NAMALWA (cell line): ENCODE data around the gene RSPO4.

Experiments
- DNase-seq: peaks from one replicate; pipeline ENCODE4 v3.0.0-alpha.2; 2015; ENCODE audit warnings: low spot score

RSPO4 gene

DNA sequence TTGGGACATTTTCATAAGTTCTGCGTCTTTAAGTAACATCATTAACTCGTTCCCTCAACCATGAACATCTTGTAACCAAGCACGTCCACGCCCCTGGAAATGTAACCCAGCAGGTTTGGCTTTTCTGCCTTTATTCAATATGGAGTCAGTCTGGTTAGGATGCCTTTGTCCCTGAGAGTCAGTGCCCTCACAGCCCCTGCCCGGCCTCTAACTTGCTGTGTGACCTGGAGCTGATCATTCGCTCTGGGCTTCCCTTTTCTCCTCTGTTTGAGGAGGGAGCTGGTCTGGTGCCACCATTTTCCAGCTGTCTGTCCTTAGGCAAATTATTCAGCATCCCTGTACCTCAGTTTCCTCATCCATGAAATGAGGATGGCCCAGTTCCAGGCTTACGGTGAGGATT lies 59.5 kb downstream of the RSPO4 start:
- DNase-seq, result no peak

DNA sequence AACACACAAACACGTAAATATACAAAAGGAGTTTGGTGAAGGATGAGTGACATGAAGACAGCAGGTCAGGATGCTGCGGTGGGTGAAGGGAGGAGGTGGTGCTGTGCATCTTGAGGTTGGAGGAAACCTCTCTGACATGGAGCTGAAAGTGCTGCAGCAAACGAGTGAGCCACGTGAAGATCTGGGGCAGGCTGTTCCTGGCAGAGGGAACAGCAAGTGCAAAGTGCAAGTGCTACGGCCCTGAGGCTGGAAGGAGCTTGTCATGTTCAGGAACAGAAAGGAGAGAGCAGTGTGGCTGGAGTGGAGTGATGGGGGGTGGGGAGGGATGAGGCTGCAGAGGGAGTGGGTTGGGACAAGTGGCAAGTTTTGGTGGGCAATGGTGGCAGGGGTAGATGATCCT lies 61.2 kb downstream of the RSPO4 start:
- no peak for DNase-seq

DNA sequence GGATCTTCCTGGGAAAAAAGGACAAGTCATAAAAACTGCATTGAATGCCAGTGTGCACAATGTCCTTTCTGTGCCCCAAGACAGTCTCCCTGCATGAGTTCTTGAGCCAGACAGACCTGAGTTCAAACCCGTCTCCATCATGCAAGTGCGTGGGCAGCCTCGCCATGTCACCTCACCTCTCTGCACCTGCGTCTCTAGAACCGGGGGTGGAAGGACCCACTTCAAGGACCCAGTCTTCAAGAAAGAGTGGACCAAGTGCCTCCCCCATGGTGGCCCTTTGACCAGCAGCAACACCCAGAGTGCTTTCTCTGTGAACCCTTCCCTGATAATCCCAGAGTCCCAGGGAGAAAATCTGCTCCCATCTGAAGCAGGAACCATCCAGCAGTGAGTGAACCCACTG lies 62.5 kb downstream of the RSPO4 start:
- no peak for DNase-seq

DNA sequence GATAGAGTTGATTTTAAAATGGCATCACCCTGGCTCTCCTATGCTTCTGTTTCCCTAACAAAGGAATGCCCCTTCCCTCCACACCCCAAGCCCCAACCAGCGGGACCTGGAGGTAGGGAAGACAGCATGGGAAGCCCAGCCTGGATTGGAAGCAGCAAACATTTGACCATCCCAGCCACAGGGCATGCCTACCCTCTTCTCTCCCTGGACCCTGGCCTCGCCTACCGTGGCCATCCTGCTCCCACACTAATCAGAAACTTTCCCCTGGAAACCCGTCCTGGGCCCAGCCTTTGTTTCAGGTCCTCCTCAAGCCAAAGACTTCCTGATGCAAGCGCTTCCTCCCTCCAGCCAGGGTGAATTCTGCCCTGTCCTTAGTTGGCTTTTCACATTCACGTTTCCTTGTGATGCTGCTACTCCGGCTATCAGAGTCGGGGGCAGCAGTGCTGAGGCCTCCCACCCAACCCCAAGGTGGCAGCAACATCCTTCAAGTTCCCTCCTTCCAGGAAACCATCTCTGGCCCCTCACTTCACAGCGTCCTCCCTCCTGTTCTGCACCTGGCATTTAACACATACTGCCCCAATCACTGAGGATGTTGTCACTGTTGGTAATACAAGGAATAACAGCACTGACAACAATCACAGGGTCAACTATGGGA lies 67.8 kb downstream of the RSPO4 start:
- DNase-seq, result no peak

DNA sequence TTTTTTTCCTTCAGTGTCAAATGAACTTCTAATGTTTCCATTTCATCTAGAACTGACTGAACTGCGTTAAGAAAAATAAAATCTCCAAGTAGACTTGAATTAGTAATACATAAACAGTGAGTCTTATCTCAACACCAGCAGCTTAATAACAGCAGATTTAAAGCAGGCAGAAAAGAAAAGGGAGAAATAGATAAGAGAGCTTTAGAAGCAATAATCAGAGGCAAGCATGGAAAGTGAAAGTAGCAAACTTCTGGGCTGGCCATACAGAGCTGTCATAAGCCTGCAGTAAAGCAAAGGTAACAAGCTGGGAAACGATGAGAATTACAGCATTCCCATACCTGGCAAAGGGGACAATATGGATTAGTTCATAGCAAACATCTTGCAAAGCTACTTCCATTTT lies 69.1 kb downstream of the RSPO4 start:
- no peak for DNase-seq

DNA sequence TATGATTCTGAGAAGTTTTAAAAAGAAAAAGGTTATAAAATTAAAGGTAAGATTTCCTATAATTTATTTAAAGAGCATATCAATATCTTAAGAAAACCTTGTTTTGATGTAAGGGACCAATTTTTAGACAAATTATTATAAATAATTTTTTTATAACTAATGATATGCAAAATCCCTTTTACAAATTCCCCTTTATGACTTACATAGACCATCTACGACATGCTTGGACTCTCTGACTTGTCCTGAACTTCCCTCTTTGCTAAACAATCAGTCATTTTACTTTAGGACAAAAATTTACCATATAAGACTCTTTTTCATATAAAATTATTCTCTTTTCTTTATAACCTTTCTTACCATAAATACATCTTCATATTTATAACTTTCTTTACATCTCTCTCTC lies 70.7 kb downstream of the RSPO4 start:
- DNase-seq, result peak; percentile 15

DNA sequence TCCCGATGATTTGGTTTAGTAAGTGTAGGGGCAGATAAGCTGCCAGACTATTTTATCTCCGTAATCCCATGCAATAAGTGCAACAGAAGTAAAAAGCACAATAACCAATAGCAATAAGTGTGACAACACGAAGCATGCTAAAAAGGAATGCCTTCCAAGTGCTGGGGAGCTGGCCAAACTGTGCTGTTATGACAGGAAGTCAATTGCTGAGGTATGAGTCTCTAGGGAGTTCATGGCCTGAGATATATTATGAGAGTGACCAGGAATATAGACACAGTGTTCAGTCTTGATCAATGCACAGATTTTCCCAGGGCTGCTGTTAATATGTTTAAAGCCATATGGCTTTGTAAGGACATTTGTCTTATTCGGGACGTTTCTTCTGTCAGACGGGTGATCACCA lies 75.4 kb downstream of the RSPO4 start:
- no peak for DNase-seq

DNA sequence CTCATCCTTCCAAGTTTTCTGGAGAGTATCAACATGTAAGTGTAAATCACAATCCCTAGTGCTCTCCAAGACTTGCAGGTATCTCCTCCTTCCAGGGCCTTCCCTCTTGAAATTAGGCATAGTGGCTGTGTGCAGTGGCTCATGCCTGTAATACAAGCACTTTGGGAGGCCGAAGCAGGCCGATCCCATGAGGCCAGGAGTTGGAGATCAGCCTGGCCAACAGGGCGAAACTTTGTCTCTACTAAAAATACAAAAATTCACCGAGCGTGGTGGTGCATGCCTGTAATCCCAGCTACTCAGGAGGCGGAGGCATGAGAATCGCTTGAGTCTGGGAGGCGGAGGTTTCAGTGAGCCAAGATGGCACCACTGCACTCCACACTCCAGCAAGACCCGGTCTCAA lies 76.6 kb downstream of the RSPO4 start:
- DNase-seq, result no peak

DNA sequence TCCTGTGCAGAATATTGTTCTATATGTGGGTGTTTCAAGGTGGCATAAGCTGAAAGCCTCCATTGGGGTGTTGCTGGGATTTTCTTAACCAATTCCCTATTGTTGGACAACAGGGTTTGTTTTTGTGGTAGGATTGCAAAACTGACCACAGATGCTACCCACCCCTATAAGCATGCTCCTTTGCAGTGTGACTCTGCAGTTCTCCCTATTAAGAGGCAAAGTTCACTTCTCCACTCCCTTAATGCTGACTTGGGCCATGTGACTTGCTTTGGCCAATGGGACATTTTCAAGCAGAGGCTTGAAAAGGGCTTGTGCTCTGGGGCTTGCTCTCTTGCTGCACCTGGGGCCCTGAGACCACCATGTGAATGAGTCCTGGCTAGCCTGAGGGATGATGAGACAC lies 77.5 kb downstream of the RSPO4 start:
- DNase-seq, result no peak

DNA sequence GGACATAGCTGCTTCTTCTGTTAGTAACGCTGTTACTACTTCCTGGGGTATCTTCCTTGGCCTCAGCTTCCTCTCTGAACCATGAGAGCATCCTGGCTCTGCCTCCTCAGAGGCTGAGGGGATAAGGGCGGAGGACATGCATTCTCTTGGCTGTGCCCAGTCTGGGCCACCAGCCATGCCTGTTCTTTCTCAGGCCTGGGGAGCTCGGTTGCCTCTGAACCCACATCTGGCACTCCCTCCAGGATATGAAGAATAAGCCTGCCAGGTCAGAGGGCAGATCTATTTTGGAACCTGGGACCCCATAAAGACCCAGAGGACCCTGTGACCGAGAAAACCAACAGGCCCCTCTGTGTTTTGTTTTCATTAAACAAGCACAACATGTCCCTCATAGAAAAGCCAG lies 79.3 kb downstream of the RSPO4 start:
- DNase-seq, result no peak

DNA sequence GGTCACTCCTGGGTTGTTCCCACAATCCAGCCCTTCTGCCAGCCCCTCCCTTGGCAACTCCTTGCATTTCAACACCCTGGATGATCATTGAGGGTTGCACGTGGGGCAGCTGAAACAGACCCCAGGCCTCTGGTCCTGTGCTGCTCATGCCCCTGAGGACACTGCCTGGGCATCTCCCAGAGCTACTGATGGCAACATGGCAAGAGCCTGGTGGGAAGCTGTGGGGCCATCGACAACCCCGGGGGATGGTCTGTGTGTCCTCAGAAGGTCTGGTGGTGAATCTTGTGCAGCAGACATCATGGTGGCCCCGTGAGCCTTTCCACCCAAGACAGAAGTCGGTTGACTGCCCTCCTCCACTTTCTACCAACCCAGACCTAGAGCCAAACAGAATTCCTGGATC lies 81.0 kb downstream of the RSPO4 start:
- DNase-seq, result no peak

DNA sequence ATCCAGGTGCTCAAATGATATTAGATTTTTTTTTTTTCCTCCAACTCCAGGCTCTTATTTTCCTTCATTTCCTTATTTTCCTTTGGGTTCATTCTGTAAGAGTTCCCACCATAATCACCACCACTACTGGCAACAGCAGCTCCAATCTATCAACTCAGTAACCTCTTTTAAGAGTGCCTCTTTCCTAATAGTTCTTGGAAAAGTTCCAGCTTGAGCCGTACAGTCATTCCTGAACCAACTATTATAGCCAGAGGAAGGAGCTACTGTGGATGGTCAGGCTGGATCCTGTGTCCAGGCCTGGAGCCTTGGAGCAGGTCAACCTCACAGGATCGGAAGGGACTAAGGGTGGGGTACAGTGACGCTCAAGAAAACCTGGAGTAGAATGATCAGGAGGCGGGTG lies 81.8 kb downstream of the RSPO4 start:
- DNase-seq, result no peak

DNA sequence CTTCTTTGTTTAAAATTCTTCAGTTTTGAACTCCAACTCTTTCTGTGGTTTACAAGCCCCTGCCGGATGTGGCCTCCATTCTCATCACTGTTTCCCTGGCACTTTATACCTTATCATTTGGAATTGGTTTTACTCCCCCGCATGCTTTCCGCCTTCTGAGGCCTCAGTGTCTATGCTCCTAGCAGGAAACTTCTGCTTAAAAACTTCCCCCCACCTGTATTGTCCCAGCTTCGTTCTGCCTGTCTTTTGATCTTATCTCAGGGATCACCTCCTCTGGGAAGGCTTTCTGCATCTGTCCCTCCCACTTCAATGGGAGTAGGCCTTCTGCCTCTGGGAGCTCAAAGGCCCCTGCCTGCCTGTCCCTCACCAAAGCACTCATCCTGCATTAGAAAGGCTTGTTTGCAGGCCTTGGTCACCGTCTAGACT lies 82.6 kb downstream of the RSPO4 start:
- DNase-seq, result no peak

DNA sequence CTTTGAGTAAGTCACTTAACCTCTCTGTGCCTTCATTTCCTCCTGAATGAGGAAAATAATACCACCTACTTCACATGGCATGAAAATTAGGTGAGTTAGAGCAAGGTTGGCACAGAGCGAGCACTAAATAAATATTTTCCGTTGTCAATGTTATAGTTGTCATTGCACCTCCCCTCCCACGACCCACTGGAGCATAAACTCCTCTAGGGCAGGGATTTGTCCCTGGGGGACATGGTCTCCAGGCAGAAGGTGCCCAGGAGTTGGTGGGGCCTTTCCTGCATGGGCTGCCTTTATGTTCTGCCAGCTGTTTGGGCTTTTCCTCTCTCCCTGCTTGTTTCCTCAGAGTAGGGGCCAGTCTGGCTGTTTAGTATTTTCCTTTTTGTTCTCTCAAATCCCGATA lies 84.7 kb downstream of the RSPO4 start:
- no peak for DNase-seq

DNA sequence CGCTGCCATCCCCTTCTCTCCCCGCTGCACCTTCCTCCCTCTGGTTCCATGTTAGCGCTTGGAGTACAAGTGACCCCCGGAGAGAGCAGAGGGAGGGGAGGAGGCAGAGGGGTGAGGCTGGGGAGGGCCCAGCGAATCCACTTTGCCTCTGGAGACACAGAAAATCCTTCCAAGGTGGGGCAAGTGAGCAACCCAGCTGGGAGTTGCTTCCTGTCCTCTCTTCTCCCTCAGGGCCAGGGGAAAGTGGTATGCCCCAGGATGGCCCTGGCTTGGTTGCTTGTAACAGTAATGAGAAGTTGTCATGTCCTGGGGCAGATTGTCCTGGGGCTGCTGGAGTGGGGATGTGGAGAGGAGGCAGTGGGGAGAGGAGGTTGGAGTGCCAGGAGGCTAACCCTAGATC lies 85.3 kb downstream of the RSPO4 start:
- no peak for DNase-seq

DNA sequence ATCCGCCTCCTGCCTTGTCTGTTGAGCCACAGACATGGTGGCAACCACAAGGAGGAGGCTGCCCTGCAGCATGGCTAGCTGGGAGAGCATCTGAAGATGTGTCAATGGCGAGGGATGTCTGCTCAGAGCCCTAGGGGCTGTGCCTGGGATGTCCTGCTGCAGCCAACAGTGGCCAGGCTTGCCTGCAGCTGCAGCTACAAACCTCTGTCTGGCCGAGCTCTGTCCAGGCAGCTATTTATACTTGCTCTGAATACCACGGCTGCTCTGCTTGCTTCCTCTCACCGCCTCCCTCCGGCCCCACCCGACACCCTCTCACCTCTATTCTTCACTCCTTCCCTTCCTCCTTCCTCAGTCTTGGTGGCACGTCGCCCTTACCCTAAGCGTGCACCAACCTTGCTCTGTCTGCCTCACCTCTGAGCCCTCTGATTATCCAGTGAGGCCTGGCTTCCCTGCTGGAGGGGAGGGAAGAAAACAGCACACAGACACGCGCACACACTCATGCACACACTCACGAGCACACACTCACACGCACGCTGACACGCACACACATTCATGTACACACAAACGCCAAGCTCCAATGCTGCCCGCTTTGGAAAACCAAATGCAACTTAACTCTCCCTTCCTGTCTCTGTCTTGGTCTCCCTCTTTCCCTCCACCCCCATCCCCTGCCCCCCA lies 85.8 kb downstream of the RSPO4 start, which contains the start of gene ANGPT4:
Gene ANGPT4, minus strand, starts transcription at position 210 of the 675 bp plus-strand sequence. Its CDS starts 120 bp downstream, at position 90.
- DNase-seq, result no peak

DNA sequence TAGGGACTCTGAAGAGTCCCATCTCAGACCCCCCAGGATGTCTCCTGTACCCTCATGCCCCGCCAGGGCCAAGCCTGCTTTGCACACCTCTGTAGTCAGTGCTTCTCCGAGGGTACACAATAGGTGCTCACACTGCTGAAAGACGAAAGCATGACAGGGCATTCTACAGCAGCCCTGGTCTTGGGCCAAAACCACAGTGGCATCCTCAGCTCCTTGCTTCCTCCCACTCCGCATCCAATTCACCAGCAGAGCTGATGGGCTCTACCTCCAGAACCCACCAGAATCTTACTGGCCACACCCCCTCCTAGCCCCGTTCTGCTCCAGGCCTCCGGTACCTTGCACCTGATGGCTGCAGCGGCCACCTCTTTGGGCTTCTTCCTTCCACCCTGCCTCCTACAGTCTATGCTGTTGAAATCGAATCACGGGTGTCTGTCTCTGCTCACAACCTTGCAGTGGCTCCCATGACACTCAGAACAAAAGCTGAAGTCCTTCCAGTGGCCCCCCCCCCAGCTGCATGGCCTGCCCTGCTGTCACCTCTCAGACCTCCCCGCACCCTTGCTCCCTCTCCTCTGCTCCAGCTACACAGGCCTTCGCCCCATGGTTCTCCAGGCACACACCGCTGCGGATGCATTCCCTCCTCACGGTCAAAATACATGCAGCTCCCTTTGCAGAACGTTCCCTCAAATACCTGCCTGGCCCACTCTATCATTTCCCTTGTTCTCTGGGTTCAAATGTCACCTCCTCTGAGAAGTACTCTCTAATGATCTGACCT lies 87.2 kb downstream of the RSPO4 start:
- no peak for DNase-seq

DNA sequence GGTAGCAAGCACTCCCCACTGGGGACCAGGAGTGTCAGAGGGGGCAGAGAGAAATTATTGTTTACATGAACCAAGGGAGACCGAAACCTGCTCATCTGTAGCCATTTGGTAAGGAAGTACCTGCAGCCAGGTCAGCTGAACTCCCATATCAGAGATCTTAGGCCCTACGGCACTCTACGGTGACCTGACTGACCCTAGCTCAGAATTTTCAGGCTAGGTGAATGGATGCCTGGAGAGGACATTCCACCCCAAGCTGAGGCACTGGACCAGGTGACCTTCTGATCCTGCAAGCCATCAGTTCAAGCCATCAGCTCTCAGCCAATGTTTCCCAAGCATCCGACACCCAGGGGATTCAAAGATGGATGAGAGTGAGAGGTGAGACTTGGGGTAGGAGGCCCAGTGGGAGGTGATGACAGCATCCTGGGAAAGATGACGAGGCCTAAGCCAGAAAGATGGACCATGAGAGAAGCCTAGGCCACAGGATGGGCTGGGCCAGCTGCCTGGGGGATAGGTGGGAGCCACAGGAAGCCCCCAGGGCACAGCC lies 88.7 kb downstream of the RSPO4 start:
- DNase-seq, result no peak

DNA sequence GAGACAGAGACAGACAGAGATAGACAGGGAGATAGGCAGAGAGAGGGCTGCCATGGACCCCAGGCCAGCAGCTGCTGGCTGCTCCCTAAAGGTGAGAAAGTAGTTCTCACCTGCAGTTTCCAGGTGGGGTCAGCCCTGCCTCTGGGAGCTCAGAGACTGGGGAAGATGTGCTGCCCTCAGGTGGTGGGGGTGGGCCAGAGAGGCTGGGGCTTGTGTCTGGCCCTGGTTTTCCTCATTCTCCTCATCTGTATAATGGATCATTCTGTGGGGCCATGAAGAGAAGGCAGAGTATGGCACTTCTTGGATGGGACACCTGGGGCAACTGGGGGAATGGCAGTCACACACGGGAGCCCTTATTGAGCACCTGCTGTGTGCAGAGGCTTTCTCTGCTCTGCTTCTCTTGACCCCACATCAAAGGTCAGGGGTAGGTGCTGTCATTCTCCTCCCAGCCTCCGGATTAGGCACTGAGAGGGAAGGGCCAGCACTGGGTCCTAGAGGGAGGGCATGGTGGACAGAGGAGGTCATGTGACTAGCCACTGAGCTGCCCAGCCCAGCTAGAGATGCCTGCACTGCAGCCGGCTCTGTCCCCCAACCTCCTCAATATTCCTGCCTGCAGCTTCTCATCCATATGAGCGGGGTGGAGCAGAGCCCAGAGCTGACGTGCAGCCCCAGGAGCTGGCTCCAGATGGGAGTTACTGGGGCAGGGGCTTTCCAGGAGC lies 90.1 kb downstream of the RSPO4 start:
- no peak for DNase-seq

DNA sequence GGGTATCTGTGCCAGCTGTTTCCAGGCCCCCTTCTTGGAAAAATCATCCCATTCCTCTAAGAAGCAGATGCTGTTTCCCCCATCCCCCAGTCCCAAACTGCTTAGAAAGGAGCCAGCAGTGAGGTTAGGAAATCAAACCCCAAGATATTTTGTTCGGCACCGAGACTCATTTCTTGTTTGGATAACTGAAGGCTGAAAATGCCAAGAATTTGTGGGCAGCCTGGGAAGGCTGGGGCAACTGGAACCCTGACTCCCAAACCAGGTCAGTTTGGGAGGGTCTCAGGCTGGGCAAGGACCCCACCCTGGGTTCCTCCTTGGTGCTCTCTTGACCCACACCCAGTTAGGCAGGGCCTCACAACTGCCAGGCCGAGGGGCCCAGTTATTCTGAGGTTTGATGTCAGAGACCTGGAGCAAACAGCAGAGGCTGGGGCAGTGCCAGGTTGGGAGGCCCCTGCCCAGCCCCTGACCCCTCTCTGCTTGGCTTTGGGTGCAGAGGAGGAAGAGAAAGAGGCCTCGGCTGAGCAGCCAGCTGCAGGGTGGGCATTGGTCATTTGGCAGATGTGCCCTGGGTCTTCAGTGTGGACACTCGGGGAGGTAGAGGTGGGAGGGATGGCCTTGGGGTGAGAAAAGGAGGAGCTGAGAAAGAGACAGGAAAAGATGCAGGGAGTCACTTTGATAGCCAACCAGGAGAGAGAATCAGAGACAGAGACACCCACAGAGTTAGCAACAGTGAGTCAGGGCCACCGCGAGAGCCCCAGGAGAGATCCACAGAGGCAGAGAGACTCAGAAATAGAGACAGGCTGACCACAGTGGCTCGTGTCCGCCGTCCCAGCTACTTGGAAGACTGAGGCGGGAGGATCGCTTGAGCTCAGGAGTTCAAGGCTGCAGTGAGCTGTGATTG lies 91.0 kb downstream of the RSPO4 start:
- DNase-seq, result no peak
